Stomach smooth muscle (tissue), 2 donors: Measurements from ENCODE around the gene AXIN1.
"Not testable (repeated sequence)": the region's sequence is repeated elsewhere in the genome, so short reads cannot be mapped to it uniquely, and the experiment has no call there.

Source experiments
- H3K27ac ChIP-seq: one replicate; pipeline ENCODE4 v1.7.0; 2013; ENCODE audit warnings: mild to moderate bottlenecking, low read length, inconsistent platforms
- H3K27me3 ChIP-seq, 2 donors: one replicate each; pipeline ENCODE4 v1.7.0; 2013; ENCODE audit warnings: low read length in 2 of 2; ENCODE audit not compliant: insufficient read depth in 2 of 2, control insufficient read depth in 1 of 2
- H3K36me3 ChIP-seq, 2 donors: one replicate each; pipeline ENCODE4 v1.7.0; 2013; ENCODE audit warnings: low read length in 2 of 2; ENCODE audit not compliant: control insufficient read depth in 2 of 2, insufficient read depth in 2 of 2
- H3K4me1 ChIP-seq: one replicate; pipeline ENCODE4 v1.7.0; 2013; ENCODE audit warnings: low read length; ENCODE audit not compliant: control insufficient read depth, insufficient read depth
- H3K4me3 ChIP-seq, 2 donors: one replicate each; pipeline ENCODE4 v1.7.0; 2013; ENCODE audit warnings: low read length in 2 of 2
- H3K9ac ChIP-seq, 2 donors: one replicate each; pipeline ENCODE4 v1.7.0; 2013; ENCODE audit warnings: low read length in 2 of 2, mild to moderate bottlenecking in 1 of 2
- H3K9me3 ChIP-seq, 2 donors: one replicate each; pipeline ENCODE4 v1.7.0; 2013; ENCODE audit warnings: low read length in 2 of 2; ENCODE audit not compliant: control insufficient read depth in 2 of 2
- donor health status: healthy.
- donor health status: Pancreatic carcinoma.

Gene AXIN1

DNA sequence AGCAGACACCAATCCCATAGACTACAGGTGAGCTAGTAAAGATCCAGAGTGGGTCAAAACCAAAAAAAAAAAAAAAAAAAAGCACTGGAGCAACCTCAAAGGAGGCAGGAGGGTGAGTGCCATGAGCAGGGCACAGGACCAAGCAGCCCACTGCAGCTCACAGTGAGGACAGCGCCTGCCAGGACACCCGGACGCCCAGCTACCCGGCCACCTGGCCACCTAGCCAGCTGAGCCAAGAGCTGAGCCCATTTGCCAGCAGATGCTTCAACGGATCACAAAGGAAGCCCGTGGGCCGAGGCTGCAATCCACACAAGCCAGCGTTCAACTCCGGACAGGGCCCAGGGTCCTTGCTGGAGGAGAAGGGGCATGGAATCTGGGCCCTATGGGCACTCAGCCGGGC, 15.1 kb downstream of the AXIN1 start:
- H3K4me3 ChIP-seq = no peak overlapping the region
- no peaks in the 10 kb centered on the region for H3K36me3 ChIP-seq
- no peak overlapping the region for H3K9ac ChIP-seq
- no peaks in the 10 kb centered on the region for H3K27me3 ChIP-seq
- H3K27ac ChIP-seq = no peak overlapping the region
- H3K4me1 ChIP-seq = peaks cover 3% of the 10 kb centered on the region
- H3K9me3 ChIP-seq = no peaks in the 10 kb centered on the region

DNA sequence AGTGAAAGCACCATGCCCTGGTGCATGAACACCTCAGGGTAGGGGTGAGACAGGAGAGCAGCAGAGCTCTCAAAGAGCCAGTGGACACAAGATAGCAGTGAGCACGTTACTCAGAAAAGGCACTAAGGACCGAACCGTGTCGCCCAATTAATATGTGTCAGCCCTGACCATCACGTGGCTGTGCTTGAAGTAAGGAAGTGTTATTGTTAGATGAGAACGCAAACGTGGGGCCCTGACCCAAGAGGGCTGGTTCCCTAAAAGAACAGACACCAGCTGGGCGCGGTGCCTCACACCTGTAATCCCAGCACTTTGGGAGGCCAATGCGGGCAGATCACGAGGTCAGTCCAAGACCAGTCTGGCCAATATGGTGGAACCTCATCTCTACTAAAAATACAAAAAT, 16.3 kb downstream of the AXIN1 start:
- Histone ChIP-seq H3K27ac (no peak overlapping the region), H3K4me1 (peaks cover 7% of the 10 kb centered on the region)

DNA sequence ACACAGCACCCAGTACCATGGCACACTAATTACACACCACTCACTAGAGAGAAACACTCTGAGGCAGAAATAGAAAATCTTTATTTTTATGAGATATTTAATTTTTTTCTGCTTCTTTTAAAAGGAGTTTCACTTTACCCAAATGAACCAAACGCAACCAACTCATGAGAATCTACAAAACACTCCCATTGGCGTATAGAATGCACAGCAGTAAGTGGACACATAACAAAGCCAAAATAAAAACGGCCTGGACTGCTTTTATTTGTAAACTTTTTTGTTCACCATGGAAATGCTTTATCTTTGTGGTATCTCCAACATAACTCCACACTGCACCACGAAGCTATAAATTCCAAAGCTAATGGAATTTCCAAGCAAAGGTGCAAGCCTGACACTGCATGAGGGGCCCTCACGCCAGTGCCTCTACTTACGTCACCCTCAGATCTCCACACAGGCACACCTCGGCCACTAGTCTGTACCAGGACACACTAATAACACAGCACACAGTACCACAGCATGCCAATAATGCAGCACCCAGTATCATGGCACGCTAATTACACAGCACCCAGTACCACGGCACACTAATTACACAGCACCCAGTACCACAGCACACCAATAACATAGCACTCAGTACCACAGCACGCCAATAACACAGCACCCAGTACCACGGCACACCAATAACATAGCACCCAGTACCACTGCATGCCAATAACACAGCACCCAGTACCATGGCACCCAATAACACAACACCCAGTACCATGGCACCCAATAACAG, 17.5 kb downstream of the AXIN1 start:
- H3K9me3 ChIP-seq, H3K9ac ChIP-seq, H3K4me1 ChIP-seq, H3K36me3 ChIP-seq, H3K4me3 ChIP-seq, H3K27me3 ChIP-seq, H3K27ac ChIP-seq: not testable (repeated sequence)

More for the DNA sequence above, 16.3 kb downstream of the AXIN1 start:
- Histone ChIP-seq H3K4me3 (no peak overlapping the region), H3K36me3 (no peaks in the 10 kb centered on the region), H3K9ac (no peak overlapping the region), H3K9me3 (no peaks in the 10 kb centered on the region), H3K27me3 (no peaks in the 10 kb centered on the region)

DNA sequence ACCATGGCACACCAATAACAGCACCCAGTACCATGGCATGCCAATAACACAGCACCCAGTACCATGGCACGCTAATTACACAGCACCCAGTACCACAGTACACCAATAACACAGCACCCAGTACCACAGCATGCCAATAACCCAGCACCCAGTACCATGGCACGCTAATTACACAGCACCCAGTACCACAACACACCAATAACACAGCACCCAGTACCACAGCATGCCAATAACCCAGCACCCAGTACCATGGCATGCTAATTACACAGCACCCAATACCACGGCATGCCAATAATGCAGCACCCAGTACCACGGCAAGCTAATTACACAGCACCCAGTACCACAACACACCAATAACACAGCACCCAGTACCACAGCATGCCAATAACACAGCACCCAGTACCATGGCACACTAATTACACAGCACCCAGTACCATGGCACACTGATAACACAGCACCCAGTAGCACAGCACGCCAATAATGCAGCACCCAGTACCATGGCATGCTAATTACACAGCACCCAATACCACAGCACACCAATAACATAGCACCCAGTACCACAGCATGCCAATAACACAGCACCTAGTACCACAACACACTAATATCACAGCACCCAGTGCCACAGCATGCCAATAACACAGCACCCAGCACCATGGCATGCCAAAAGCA, 18.2 kb downstream of the AXIN1 start:
- not testable (repeated sequence) for H3K9me3 ChIP-seq, H3K4me3 ChIP-seq, H3K27ac ChIP-seq, H3K36me3 ChIP-seq, H3K27me3 ChIP-seq, H3K4me1 ChIP-seq, H3K9ac ChIP-seq

DNA sequence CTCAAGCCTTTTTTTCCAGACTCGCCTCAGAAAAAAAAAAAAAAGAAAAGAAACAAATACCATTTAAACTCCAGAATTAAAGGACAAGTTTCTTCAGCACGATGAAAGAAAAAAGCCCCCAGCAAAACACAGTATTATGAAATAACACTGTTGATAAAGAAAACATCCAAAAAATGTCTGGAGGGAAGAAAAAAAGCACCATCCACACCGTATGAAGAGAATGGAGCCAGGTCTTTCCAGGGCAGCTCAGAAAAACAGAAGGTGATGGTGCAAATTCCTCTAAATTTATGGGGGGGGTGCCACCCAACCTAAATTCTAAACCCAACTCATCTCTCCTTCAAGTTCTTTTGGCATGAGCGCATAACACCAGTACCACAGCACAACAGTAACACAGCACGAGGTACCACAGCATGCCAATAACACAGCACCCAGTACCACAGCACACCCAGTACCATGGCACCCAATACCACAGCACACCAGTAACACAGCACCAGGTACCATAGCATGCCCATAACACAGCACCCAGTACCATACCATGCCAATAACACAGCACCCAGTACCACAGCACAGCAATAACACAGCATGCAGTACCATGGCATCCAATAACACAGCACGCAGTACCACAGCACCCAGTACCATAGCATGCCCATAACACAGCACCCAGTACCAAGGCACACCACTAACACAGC, 19.0 kb downstream of the AXIN1 start:
- Histone ChIP-seq H3K27me3 (no peaks in the 10 kb centered on the region), H3K9ac (no peak overlapping the region), H3K36me3 (no peaks in the 10 kb centered on the region), H3K4me3 (no peak overlapping the region), H3K9me3 (no peaks in the 10 kb centered on the region), H3K4me1 (peaks cover 7% of the 10 kb centered on the region), H3K27ac (no peak overlapping the region)

DNA sequence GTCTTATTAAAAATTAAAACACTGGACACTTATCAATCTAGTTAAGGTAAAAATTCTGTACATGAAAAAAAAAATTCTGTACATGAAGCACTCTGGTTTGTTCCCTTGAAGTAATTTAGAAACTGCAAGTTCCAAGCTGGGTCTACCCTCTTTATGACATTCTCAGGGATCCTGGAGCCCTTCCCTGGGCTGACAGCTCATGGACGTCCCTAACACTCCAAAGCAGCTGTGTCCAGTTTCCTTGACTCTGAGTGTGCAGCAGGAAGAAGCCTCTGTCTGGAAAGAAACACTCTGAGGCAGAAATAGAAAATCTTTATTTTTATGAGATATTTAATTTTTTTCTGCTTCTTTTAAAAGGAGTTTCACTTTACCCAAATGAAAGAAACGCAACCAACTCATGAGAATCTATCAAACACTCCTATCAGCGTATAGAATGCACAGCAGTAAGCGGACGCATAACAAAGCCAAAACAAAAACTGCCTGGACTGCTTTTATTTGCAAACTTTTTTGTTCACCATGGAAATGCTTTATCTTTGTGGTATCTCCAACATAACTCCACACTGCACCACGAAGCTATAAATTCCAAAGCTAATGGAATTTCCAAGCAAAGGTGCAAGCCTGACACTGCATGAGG, 21.2 kb downstream of the AXIN1 start:
- not testable (repeated sequence) for H3K27me3 ChIP-seq, H3K4me3 ChIP-seq, H3K36me3 ChIP-seq, H3K27ac ChIP-seq, H3K9ac ChIP-seq, H3K9me3 ChIP-seq
- peaks cover 14% of the 10 kb centered on the region for H3K4me1 ChIP-seq

DNA sequence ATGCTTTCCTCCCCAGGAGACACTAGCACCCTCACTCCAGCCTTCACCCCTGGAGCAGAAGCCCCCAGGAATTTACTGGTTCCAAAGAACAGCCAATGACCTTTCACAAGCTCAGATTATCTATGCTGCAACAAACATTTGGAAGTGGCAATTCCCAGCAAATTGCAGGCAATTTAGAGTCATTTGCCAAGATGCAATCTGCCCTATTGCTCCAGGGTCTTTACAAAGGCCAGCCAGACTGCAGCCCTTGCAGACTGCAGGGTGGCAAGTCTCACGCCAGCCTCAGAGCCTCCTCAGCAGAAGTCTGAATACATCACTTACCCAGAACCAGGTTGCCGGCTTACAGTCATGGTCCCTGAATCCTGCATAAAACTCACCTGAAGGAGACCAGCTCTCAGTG, 21.8 kb downstream of the AXIN1 start:
- H3K9me3 ChIP-seq = no peaks in the 10 kb centered on the region
- no peak overlapping the region for H3K4me3 ChIP-seq
- H3K27me3 ChIP-seq = no peaks in the 10 kb centered on the region
- no peaks in the 10 kb centered on the region for H3K36me3 ChIP-seq
- H3K27ac ChIP-seq = no peak overlapping the region
- no peak overlapping the region for H3K9ac ChIP-seq
- H3K4me1 ChIP-seq = peaks cover 14% of the 10 kb centered on the region

DNA sequence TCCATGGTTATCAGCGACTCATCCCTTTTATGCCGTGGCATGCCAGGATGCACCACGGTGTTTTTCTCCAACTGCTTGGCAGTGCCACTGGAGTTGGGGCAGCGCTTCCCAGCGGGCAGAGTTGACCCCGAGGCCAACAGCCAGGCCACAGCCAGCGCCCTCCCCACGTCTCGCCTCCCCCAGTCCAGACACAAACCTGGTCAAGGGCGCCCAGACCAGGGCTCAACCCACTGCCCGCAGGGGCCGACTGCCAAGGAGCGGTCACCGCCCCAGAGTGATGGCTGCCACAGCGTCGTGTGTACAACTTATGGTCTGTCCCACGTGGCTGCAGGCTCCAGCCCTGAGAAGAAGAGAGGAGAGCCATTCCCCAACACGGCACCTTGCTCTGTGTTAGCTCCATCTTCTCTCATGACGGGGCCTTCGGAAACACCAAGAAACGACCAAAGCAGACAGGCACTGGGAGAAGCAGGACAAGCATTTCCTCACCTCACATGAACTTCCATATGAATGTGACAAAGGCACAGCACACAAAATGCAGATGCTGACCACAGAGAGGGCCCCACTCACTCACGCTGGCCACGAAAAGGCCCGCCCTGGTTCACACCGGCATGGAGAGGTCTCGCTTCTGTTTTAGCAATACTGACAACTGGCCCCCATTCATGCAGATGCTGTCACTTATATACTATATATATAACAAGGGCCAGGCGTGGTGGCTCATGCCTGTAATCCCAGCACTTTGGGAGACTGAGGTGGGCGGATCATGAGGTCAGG, 27.0 kb downstream of the AXIN1 start:
- Histone ChIP-seq H3K4me1 (peaks cover 6% of the 10 kb centered on the region), H3K27me3 (no peaks in the 10 kb centered on the region), H3K9ac (no peak overlapping the region), H3K36me3 (no peaks in the 10 kb centered on the region), H3K4me3 (no peak overlapping the region), H3K27ac (no peak overlapping the region), H3K9me3 (no peaks in the 10 kb centered on the region)

DNA sequence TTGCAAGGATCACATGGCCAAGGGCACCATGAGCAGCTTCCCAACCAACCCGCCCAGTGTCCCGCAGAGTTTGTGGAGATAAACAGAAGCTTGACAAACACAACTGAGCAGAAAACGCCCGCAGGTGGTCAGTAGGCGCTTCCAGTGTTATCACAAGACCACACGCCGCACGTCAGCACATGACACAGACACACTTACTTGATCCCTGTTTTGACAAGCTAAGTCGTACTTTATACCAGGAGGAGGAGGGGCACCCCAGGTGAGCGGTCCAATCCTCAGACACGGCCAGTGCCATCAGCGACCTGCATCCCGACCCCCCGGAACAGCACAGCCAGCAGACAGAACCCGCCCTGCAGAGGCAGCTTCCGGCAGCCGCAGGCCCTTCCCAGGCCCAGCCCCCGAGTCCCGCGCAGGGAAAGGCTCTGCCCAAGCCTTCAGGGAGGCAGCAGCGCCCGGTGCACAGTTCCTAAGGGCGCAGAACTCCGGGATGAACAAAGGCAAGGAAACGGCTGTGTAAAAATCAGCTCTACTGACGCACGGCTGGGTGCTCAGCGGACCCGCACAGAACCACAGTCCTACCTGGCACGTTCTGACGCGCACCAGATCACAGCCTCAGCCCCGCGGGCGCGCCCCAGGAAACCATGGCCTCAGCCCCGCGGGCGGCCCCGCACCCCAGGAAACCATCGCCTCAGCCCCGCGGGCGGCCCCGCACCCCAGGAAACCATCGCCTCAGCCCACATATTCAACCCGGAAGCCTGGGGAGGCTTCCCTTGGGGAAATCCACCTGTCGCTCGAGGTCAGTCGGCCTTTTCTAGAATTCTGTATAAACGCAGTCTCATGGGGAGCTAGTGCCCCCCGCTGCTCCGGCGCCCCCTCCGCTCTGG, 27.8 kb downstream of the AXIN1 start:
- Histone ChIP-seq H3K36me3 (no peaks in the 10 kb centered on the region), H3K4me1 (peaks cover 6% of the 10 kb centered on the region), H3K27ac (no peak overlapping the region), H3K9me3 (no peaks in the 10 kb centered on the region), H3K9ac (no peak overlapping the region), H3K27me3 (no peaks in the 10 kb centered on the region), H3K4me3 (no peak overlapping the region)

DNA sequence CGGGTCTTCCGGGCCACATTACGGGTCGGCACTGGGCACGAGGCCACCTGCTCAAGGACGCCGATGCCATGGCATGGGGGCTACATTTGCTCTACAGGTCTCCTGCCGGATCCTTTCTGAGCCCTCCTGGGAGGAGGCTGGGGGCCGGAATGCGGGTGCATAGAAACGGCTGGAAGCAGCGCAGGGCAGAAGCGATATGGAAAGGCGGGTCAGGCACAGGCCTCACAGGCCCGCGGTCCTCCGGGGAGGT, 28.4 kb downstream of the AXIN1 start:
- Histone ChIP-seq H3K4me1 (peaks cover 6% of the 10 kb centered on the region), H3K36me3 (peaks cover 0 to 6% of the 10 kb centered on the region in 2 donors), H3K27ac (no peak overlapping the region), H3K9ac (no peak overlapping the region), H3K27me3 (no peaks in the 10 kb centered on the region), H3K9me3 (no peaks in the 10 kb centered on the region), H3K4me3 (no peak overlapping the region)
